ENCODE data around the gene DVL3. TPM values are rescaled to one million over a fixed set of nuclear protein-coding genes. Genes with fewer than 3 reads are reported as not detected.

DVL3 gene
- total RNA-seq, 1 experiment from 2014 or later, result 76.2 TPM

DNA sequence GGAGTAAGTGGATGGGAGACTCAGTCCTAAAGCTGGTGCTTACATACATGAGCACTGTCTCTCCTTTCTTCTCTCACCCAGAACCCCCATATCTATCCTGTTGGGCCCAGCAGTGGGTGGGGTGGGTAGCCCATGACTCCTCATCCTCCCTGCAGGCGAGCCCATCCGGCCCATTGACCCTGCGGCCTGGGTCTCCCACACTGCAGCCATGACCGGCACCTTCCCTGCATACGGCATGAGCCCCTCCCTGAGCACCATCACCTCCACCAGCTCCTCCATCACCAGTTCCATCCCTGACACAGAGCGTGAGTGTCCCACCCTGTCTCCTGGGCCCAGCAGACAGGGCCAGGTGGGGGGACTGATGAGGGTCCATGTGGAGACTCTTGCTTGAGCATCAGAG is 11.5 kb downstream of the DVL3 start:
- H3K9me3 Mint-ChIP-seq, result no peaks in the 10 kb centered on the region
- no peak for TF ChIP-seq CBFB (CRISPR knock-in tag; IDR thresholded peaks at IDR 0.05; ENCODE audit: low read depth)
- no peak for TF ChIP-seq ZNF416 (CRISPR knock-in tag; IDR thresholded peaks at IDR 0.05)
- TF ChIP-seq, protein P1, sequence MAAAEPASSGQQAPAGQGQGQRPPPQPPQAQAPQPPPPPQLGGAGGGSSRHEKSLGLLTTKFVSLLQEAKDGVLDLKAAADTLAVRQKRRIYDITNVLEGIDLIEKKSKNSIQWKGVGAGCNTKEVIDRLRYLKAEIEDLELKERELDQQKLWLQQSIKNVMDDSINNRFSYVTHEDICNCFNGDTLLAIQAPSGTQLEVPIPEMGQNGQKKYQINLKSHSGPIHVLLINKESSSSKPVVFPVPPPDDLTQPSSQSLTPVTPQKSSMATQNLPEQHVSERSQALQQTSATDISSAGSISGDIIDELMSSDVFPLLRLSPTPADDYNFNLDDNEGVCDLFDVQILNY (CRISPR knock-in tag; IDR thresholded peaks at IDR 0.05), result no peak
- TF ChIP-seq, protein P2, sequence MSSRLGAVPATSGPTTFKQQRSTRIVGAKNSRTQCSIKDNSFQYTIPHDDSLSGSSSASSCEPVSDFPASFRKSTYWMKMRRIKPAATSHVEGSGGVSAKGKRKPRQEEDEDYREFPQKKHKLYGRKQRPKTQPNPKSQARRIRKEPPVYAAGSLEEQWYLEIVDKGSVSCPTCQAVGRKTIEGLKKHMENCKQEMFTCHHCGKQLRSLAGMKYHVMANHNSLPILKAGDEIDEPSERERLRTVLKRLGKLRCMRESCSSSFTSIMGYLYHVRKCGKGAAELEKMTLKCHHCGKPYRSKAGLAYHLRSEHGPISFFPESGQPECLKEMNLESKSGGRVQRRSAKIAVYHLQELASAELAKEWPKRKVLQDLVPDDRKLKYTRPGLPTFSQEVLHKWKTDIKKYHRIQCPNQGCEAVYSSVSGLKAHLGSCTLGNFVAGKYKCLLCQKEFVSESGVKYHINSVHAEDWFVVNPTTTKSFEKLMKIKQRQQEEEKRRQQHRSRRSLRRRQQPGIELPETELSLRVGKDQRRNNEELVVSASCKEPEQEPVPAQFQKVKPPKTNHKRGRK (CRISPR knock-in tag; IDR thresholded peaks at IDR 0.05; ENCODE audit: borderline replicate concordance), result no peak
- TF ChIP-seq HMGA2 (CRISPR knock-in tag; IDR thresholded peaks at IDR 0.05), result no peak
- TF ChIP-seq SMAD3 (CRISPR knock-in tag; IDR thresholded peaks at IDR 0.05; ENCODE audit: borderline replicate concordance), result no peak
- TF ChIP-seq, protein P3, sequence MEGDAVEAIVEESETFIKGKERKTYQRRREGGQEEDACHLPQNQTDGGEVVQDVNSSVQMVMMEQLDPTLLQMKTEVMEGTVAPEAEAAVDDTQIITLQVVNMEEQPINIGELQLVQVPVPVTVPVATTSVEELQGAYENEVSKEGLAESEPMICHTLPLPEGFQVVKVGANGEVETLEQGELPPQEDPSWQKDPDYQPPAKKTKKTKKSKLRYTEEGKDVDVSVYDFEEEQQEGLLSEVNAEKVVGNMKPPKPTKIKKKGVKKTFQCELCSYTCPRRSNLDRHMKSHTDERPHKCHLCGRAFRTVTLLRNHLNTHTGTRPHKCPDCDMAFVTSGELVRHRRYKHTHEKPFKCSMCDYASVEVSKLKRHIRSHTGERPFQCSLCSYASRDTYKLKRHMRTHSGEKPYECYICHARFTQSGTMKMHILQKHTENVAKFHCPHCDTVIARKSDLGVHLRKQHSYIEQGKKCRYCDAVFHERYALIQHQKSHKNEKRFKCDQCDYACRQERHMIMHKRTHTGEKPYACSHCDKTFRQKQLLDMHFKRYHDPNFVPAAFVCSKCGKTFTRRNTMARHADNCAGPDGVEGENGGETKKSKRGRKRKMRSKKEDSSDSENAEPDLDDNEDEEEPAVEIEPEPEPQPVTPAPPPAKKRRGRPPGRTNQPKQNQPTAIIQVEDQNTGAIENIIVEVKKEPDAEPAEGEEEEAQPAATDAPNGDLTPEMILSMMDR (IDR thresholded peaks at IDR 0.05), result no peak
- TF ChIP-seq NR3C1 (CRISPR knock-in tag; conservative IDR thresholded peaks at IDR 0.05; ENCODE audit: low read depth), result no peak
- no peak for TF ChIP-seq PRRX2 (CRISPR knock-in tag; IDR thresholded peaks at IDR 0.05)
- TF ChIP-seq SOX15 (CRISPR knock-in tag; IDR thresholded peaks at IDR 0.05), result no peak
- no peak for TF ChIP-seq ZNF671 (CRISPR knock-in tag; IDR thresholded peaks at IDR 0.05)
- TF ChIP-seq GABPB1 (CRISPR knock-in tag; IDR thresholded peaks at IDR 0.05), result no peak
- H3K36me3 Mint-ChIP-seq, result peaks cover 46% of the 10 kb centered on the region
- H3K4me1 Mint-ChIP-seq, result no peaks in the 10 kb centered on the region; the same call in 1 of the 2 replicates
- no peak for ATAC-seq
- DNase-seq (ENCODE audit: low spot score), result no peak
- H3K27me3 Mint-ChIP-seq (ENCODE audit: low read depth), result no peaks in the 10 kb centered on the region
- POLR2A ChIA-PET, result no interaction called here
- H3K4me3 Mint-ChIP-seq, result no peak overlapping the region
- no peak overlapping the region for H3K27ac Mint-ChIP-seq
- CTCF ChIA-PET, result no interaction called here

DNA sequence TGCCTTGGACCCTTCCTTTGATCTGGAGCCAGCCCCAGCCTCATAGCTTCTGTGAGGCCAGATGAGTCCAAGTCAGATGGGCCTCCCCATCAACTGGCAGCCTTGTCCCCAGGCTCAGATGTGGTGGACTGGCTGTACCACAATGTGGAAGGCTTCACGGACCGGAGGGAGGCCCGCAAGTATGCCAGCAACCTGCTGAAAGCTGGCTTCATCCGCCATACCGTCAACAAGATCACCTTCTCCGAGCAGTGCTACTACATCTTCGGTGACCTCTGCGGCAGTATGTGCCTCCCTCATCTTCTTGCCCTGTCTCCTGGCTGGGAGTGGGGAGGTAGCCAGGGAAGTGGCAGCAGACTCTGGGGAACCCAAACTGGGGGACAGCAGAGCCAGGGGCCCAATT is 12.6 kb downstream of the DVL3 start:
- ChIA-PET POLR2A (no interaction called here), CTCF (no interaction called here)
- H3K36me3 Mint-ChIP-seq, result peaks cover 46% of the 10 kb centered on the region
- ATAC-seq, result no peak
- TF ChIP-seq, protein P4, sequence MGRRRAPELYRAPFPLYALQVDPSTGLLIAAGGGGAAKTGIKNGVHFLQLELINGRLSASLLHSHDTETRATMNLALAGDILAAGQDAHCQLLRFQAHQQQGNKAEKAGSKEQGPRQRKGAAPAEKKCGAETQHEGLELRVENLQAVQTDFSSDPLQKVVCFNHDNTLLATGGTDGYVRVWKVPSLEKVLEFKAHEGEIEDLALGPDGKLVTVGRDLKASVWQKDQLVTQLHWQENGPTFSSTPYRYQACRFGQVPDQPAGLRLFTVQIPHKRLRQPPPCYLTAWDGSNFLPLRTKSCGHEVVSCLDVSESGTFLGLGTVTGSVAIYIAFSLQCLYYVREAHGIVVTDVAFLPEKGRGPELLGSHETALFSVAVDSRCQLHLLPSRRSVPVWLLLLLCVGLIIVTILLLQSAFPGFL (CRISPR knock-in tag; IDR thresholded peaks at IDR 0.05; ENCODE audit: borderline replicate concordance), result no peak
- TF ChIP-seq HMGA2 (CRISPR knock-in tag; IDR thresholded peaks at IDR 0.05) (no peak), ETV6 (CRISPR knock-in tag; IDR thresholded peaks at IDR 0.05) (no peak), KAT7 (CRISPR knock-in tag; IDR thresholded peaks at IDR 0.05; ENCODE audit: borderline replicate concordance) (no peak), ZNF219 (CRISPR knock-in tag; IDR thresholded peaks at IDR 0.05; ENCODE audit: borderline replicate concordance) (no peak), NR1H2 (CRISPR knock-in tag; IDR thresholded peaks at IDR 0.05) (no peak)
- TF ChIP-seq, protein P5, sequence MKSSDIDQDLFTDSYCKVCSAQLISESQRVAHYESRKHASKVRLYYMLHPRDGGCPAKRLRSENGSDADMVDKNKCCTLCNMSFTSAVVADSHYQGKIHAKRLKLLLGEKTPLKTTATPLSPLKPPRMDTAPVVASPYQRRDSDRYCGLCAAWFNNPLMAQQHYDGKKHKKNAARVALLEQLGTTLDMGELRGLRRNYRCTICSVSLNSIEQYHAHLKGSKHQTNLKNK (CRISPR knock-in tag; IDR thresholded peaks at IDR 0.05), result no peak
- TF ChIP-seq, protein P6, sequence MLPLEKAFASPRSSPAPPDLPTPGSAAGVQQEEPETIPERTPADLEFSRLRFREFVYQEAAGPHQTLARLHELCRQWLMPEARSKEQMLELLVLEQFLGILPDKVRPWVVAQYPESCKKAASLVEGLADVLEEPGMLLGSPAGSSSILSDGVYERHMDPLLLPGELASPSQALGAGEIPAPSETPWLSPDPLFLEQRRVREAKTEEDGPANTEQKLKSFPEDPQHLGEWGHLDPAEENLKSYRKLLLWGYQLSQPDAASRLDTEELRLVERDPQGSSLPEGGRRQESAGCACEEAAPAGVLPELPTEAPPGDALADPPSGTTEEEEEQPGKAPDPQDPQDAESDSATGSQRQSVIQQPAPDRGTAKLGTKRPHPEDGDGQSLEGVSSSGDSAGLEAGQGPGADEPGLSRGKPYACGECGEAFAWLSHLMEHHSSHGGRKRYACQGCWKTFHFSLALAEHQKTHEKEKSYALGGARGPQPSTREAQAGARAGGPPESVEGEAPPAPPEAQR (CRISPR knock-in tag; IDR thresholded peaks at IDR 0.05), result no peak
- no peaks in the 10 kb centered on the region; the same call in 1 of the 2 replicates for H3K4me1 Mint-ChIP-seq
- no peaks in the 10 kb centered on the region for H3K9me3 Mint-ChIP-seq
- no peak for DNase-seq (ENCODE audit: low spot score)
- H3K4me3 Mint-ChIP-seq, result no peak overlapping the region
- no peaks in the 10 kb centered on the region for H3K27me3 Mint-ChIP-seq (ENCODE audit: low read depth)
- H3K27ac Mint-ChIP-seq, result no peak overlapping the region

All from WTC11 (cell line).